Measurements from ENCODE around the gene LRRIQ1. TPM values are rescaled to one million over a fixed set of nuclear protein-coding genes. Genes with fewer than 3 reads are reported as not detected.

Gene LRRIQ1
- total and polyA plus RNA-seq, 2 experiments from 2014 or later, result 1.4 to 4.0 TPM

DNA sequence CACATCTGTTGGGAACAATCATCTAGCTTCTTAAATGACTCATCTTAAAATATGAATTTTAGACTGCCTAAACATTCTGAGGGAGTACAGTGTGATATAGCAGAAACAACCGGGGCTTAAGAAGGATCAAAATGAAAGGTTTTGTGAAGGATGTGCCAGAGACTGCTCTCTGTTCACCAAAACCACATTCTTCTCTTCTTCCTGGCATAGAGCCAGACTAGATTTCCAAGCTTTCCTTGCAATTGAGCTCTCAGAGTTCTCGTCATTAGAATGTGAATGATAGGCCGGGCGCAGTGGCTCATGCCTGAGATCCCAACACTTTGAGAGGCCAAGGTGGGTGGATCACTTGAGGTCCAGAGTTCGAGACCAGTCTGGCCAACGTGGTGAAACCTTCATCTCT, 94.5 kb downstream of the LRRIQ1 start (continued):
- TF ChIP-seq, protein P1, sequence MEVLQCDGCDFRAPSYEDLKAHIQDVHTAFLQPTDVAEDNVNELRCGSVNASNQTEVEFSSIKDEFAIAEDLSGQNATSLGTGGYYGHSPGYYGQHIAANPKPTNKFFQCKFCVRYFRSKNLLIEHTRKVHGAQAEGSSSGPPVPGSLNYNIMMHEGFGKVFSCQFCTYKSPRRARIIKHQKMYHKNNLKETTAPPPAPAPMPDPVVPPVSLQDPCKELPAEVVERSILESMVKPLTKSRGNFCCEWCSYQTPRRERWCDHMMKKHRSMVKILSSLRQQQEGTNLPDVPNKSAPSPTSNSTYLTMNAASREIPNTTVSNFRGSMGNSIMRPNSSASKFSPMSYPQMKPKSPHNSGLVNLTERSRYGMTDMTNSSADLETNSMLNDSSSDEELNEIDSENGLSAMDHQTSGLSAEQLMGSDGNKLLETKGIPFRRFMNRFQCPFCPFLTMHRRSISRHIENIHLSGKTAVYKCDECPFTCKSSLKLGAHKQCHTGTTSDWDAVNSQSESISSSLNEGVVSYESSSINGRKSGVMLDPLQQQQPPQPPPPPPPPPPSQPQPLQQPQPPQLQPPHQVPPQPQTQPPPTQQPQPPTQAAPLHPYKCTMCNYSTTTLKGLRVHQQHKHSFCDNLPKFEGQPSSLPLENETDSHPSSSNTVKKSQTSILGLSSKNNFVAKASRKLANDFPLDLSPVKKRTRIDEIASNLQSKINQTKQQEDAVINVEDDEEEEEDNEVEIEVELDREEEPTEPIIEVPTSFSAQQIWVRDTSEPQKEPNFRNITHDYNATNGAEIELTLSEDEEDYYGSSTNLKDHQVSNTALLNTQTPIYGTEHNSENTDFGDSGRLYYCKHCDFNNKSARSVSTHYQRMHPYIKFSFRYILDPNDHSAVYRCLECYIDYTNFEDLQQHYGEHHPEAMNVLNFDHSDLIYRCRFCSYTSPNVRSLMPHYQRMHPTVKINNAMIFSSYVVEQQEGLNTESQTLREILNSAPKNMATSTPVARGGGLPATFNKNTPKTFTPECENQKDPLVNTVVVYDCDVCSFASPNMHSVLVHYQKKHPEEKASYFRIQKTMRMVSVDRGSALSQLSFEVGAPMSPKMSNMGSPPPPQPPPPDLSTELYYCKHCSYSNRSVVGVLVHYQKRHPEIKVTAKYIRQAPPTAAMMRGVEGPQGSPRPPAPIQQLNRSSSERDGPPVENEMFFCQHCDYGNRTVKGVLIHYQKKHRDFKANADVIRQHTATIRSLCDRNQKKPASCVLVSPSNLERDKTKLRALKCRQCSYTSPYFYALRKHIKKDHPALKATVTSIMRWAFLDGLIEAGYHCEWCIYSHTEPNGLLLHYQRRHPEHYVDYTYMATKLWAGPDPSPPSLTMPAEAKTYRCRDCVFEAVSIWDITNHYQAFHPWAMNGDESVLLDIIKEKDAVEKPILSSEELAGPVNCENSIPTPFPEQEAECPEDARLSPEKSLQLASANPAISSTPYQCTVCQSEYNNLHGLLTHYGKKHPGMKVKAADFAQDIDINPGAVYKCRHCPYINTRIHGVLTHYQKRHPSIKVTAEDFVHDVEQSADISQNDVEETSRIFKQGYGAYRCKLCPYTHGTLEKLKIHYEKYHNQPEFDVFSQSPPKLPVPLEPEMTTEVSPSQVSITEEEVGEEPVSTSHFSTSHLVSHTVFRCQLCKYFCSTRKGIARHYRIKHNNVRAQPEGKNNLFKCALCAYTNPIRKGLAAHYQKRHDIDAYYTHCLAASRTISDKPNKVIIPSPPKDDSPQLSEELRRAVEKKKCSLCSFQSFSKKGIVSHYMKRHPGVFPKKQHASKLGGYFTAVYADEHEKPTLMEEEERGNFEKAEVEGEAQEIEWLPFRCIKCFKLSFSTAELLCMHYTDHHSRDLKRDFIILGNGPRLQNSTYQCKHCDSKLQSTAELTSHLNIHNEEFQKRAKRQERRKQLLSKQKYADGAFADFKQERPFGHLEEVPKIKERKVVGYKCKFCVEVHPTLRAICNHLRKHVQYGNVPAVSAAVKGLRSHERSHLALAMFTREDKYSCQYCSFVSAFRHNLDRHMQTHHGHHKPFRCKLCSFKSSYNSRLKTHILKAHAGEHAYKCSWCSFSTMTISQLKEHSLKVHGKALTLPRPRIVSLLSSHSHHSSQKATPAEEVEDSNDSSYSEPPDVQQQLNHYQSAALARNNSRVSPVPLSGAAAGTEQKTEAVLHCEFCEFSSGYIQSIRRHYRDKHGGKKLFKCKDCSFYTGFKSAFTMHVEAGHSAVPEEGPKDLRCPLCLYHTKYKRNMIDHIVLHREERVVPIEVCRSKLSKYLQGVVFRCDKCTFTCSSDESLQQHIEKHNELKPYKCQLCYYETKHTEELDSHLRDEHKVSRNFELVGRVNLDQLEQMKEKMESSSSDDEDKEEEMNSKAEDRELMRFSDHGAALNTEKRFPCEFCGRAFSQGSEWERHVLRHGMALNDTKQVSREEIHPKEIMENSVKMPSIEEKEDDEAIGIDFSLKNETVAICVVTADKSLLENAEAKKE (CRISPR knock-in tag; IDR thresholded peaks at IDR 0.05), result no peak
- no peak for TF ChIP-seq CREB1 (CRISPR knock-in tag; IDR thresholded peaks at IDR 0.05; ENCODE audit: low read depth)
- TF ChIP-seq, protein P2, sequence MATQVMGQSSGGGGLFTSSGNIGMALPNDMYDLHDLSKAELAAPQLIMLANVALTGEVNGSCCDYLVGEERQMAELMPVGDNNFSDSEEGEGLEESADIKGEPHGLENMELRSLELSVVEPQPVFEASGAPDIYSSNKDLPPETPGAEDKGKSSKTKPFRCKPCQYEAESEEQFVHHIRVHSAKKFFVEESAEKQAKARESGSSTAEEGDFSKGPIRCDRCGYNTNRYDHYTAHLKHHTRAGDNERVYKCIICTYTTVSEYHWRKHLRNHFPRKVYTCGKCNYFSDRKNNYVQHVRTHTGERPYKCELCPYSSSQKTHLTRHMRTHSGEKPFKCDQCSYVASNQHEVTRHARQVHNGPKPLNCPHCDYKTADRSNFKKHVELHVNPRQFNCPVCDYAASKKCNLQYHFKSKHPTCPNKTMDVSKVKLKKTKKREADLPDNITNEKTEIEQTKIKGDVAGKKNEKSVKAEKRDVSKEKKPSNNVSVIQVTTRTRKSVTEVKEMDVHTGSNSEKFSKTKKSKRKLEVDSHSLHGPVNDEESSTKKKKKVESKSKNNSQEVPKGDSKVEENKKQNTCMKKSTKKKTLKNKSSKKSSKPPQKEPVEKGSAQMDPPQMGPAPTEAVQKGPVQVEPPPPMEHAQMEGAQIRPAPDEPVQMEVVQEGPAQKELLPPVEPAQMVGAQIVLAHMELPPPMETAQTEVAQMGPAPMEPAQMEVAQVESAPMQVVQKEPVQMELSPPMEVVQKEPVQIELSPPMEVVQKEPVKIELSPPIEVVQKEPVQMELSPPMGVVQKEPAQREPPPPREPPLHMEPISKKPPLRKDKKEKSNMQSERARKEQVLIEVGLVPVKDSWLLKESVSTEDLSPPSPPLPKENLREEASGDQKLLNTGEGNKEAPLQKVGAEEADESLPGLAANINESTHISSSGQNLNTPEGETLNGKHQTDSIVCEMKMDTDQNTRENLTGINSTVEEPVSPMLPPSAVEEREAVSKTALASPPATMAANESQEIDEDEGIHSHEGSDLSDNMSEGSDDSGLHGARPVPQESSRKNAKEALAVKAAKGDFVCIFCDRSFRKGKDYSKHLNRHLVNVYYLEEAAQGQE (IDR thresholded peaks at IDR 0.05; ENCODE audit: unreplicated experiment), result no peak

DNA sequence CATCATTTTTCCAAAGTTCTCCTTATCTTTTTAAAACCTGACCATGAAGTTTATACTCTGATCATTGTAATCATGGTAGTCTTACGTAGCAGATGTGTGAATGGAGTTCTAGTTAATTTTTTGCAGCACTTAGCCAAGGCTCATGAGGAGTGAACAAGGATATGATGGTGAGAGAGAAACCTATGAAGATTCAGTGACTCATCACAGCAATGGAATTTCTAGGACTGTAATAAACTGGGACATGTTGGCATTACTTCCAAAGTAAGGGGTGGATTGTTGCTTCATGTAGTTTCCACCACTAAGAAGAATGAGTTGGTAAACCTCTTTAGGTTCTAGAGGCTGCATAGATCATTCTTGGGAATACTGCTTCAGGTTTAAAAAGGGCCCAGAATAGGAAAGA, 102.7 kb downstream of the LRRIQ1 start:
- no peak overlapping the region for H3K27ac Mint-ChIP-seq
- H2AFZ ChIP-seq, result no peak overlapping the region
- no peaks in the 10 kb centered on the region for H3F3A ChIP-seq (replicated peaks; ENCODE audit: low read depth)
- no peak overlapping the region for H3K27ac ChIP-seq (ENCODE audit: low read depth)
- H3K4me1 ChIP-seq (ENCODE audit: insufficient read depth), result peaks cover 8% of the 10 kb centered on the region
- no peak overlapping the region for H3K4me3 ChIP-seq
- no peaks in the 10 kb centered on the region for H3K9me3 Mint-ChIP-seq
- no peaks in the 10 kb centered on the region for H4K20me1 ChIP-seq (replicated peaks; ENCODE audit: insufficient read depth)
- no peaks in the 10 kb centered on the region for H3K79me2 ChIP-seq (replicated peaks; ENCODE audit: insufficient read depth)
- no peaks in the 10 kb centered on the region for H3K27me3 Mint-ChIP-seq (ENCODE audit: insufficient read depth, low read depth, poor library complexity)
- ATAC-seq, result no peak
- peaks cover 9% of the 10 kb centered on the region for H3K4me1 Mint-ChIP-seq
- H3K9me2 ChIP-seq (ENCODE audit: insufficient read depth), result 0 out of 2 replicates have a peak, but pooled peaks cover 3% of the 10 kb centered on the region
- no peak for DNase-seq (ENCODE audit: low spot score)
- no peaks in the 10 kb centered on the region for H3K36me3 ChIP-seq (ENCODE audit: insufficient read depth)
- H3K36me3 Mint-ChIP-seq (ENCODE audit: low read depth), result no peaks in the 10 kb centered on the region
- no peak overlapping the region for H3K4me3 Mint-ChIP-seq
- H3K27me3 ChIP-seq (ENCODE audit: insufficient read depth), result no peaks in the 10 kb centered on the region
- H3K4me2 ChIP-seq, result no peak overlapping the region
- TF ChIP-seq, protein P1 (CRISPR knock-in tag; IDR thresholded peaks at IDR 0.05), result no peak

All from GM23338 (cell line).